Measurements from ENCODE around the gene ANXA4.

- TF ChIP-seq, protein P1, sequence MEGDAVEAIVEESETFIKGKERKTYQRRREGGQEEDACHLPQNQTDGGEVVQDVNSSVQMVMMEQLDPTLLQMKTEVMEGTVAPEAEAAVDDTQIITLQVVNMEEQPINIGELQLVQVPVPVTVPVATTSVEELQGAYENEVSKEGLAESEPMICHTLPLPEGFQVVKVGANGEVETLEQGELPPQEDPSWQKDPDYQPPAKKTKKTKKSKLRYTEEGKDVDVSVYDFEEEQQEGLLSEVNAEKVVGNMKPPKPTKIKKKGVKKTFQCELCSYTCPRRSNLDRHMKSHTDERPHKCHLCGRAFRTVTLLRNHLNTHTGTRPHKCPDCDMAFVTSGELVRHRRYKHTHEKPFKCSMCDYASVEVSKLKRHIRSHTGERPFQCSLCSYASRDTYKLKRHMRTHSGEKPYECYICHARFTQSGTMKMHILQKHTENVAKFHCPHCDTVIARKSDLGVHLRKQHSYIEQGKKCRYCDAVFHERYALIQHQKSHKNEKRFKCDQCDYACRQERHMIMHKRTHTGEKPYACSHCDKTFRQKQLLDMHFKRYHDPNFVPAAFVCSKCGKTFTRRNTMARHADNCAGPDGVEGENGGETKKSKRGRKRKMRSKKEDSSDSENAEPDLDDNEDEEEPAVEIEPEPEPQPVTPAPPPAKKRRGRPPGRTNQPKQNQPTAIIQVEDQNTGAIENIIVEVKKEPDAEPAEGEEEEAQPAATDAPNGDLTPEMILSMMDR (IDR thresholded peaks at IDR 0.05; ENCODE audit: poor library complexity): no peak
- TF ChIP-seq EZH2 (IDR thresholded peaks at IDR 0.05; ENCODE audit: borderline replicate concordance): no peak
These were observed 91.8 kb downstream of the ANXA4 start for GRCh38 chr2:69833752-69834151.
